Astrocyte of the cerebellum (primary cell): ENCODE results near the gene PDCD1LG2.

Experiments
- DNase-seq: peaks from one replicate; pipeline ENCODE4 v3.0.0-alpha.2; 2011; ENCODE audit warnings: low read depth
- H3K4me3 ChIP-seq: 2 replicates; pipeline ENCODE4 v1.5.1; 2011; ENCODE audit warnings: mild to moderate bottlenecking, low read depth, low read length, moderate library complexity
- CTCF ChIP-seq: IDR thresholded peaks from 2 replicates; pipeline ENCODE4 v1.5.1; 2012; ENCODE audit warnings: low read length, low read depth, moderate library complexity, mild to moderate bottlenecking; ENCODE audit errors: missing control alignments
- in situ Hi-C: cut with HindIII; loops from 2 replicates; pipeline ENCODE4 v1.10.0; 2017; ENCODE audit warnings: low sequenced_read_pairs

The PDCD1LG2 gene

GRCh38 chr9:5478206-5478605, 32.1 kb upstream of the PDCD1LG2 start:
- no peak overlapping the region for H3K4me3 ChIP-seq
- in situ Hi-C loops: no loop called here
- TF ChIP-seq CTCF: no peak
- no peak for DNase-seq

- H3K4me3 ChIP-seq: no peak overlapping the region
- no peak for TF ChIP-seq CTCF
- in situ Hi-C loops: no loop called here
- no peak for DNase-seq
Measured at GRCh38 chr9:5479994-5480694, 30.2 kb upstream of the PDCD1LG2 start.

GRCh38 chr9:5480919-5481318, 29.4 kb upstream of the PDCD1LG2 start:
- TF ChIP-seq CTCF: no peak
- no peak overlapping the region for H3K4me3 ChIP-seq
- in situ Hi-C loops: no loop called here
- no peak for DNase-seq

GRCh38 chr9:5481322-5482040, 28.9 kb upstream of the PDCD1LG2 start:
- in situ Hi-C loops: no loop called here
- DNase-seq: no peak
- TF ChIP-seq CTCF: no peak
- H3K4me3 ChIP-seq: no peak overlapping the region

GRCh38 chr9:5482194-5482593, 28.1 kb upstream of the PDCD1LG2 start:
- in situ Hi-C loops: no loop called here
- TF ChIP-seq CTCF: no peak
- no peak for DNase-seq
- no peak overlapping the region for H3K4me3 ChIP-seq

- no peak for DNase-seq
- no peak overlapping the region for H3K4me3 ChIP-seq
- in situ Hi-C loops: no loop called here
- no peak for TF ChIP-seq CTCF
Measured at GRCh38 chr9:5483306-5483705, 27.0 kb upstream of the PDCD1LG2 start.
